GM19351 (cell line): ENCODE data around the gene MCAT.
"Not testable (repeated sequence)": the region's sequence is repeated elsewhere in the genome, so short reads cannot be mapped to it uniquely, and the experiment has no call there.

Experiments used
- ATAC-seq: cut with Tn5 transposase; IDR thresholded peaks from one replicate; pipeline ENCODE4 v1.9.1; 2021; ENCODE audit warnings: mild to moderate bottlenecking, moderate library complexity; ENCODE audit not compliant: unreplicated experiment

MCAT gene

DNA sequence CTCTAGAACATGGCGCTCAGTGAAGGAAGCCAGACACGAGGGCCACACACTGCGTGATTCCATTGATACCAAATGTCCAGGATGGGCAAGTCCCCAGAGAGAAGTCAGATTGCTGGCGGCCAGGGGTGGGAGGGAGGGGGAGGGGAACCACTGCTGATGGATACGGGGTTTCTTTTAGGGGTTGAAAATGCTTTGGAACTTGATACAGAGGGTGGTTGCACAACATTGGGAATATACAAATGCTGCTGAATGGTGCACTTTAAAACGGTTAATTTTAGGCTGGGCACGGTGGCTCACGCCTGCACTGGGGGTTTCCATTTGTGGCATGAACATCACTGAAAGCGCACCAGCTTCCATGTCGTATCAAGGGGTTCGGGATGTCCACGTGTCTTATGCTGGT, 13.2 kb upstream of the MCAT start:
- no peak for ATAC-seq

DNA sequence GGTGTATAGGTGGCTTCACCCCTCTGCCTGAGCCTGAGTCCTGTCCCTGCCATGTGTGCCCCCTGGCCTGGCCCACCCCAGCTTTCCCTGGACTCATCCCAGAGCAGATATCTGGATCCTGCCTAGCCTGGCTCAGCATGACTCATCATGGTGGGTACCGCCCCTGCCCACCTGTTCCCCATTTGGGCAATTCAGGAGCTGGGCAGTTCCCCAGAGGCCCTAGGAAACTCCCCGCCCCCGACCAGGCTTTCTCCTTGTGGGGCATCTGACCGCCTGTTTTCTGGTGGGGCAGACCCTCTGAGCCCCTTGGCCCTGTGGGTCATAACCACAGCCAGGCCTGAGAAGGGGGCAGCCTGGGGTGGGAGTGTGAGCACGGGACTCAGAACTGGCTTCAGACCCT, 12.6 kb upstream of the MCAT start:
- no peak for ATAC-seq

DNA sequence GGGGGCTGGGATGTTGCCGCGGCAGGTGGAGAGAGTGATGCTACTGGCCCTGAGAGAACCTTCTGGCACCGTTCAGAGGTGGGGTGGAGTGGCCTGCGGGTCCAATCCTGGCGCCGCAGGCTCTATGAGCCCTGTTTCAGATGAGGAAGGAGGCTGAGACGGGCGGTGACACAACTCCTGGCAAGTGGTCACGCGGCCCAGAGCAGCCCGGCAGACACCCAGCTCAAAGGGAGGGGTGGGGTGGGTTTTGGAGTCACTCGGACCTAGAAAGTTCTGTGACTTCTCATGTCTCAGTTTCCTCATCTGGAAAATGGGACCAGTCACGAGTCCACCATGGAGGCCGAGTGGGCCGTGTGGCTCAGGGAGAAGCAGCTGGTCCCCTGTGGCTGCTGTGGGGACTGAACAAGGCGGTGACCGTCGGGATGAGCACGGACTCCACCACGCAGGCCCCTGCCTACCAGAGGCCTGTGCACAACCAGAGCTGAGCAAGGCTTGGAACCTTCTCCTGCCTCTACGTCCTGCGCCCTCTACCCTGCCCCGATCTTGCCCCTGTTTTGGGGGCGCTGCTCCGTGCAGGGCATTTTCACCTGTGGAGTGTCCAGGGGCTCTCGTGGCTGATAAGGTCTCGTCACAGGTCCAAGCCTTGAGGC, 11.8 kb upstream of the MCAT start:
- ATAC-seq = no peak

DNA sequence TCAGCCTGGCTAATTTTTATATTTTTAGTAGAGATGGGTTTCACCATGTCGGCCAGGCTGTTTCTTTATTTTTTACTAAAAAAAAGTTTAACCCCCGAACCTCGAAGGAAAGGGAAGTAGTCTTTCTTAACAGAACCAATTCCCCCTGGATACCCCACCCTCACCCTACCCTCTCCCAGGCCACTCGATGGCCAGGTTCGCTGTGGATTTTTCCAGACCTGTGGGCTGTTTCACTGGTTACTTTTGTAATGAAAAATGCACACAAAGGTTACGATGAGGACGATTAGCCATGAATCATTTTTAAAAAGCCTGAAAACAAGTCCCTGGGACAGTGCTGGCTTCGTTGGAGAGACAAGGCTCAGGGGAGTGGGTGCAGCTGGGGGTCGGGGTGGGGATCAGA, 10.7 kb upstream of the MCAT start:
- no peak for ATAC-seq

DNA sequence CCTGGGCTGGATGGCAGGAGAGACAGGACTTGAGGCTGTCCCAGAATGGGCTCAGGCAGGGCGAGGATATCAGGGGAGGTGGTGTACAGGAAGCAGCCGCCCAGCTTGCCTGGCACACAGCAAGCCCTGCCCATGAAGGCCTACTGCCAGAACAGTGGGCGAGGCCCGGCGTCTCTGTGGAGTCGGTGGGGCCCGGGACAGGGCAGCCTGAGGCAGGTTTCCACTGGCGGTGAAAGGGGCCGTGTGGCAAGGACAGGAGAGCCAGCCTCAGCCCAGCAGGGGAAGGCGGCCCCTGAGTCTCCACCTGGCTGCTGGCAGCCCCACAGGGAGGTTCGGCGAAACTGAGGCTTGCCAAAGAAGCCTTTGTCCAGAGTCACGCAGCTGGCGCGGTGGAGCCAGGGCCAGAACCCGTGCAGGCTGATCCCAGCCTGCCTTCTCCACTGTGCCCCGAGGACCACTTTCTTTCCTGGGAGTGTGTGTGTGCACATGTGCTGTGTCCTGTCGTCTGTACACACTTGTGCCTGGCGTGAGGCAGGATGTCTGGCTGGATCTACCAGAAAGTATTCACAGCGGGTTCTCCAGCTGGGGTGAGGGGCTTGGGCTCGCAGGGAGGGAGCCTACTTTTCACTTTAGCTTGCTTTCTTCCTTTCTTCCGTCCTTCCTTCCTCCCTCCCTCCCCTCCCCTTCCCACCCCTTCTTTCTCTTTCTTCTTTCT, 9.3 kb upstream of the MCAT start:
- no peak for ATAC-seq

DNA sequence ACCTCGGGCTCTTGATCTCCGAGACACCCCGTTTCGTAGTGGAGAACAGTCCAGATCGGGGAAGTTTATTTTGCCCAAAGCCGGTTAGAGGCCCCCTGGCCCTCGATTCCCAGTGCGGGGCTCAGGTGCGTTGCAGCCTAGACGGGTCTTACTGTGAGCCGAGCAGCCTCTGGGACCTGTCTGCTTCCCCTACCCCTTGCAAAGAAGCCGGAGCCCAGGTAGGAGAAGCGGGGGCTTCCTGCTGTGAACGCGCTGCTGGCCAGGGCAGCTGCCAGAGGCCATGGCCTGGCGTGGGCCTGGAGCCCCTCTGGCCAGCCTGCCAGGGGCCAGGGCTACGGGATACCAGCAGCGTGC, 8.8 kb upstream of the MCAT start:
- no peak for ATAC-seq

DNA sequence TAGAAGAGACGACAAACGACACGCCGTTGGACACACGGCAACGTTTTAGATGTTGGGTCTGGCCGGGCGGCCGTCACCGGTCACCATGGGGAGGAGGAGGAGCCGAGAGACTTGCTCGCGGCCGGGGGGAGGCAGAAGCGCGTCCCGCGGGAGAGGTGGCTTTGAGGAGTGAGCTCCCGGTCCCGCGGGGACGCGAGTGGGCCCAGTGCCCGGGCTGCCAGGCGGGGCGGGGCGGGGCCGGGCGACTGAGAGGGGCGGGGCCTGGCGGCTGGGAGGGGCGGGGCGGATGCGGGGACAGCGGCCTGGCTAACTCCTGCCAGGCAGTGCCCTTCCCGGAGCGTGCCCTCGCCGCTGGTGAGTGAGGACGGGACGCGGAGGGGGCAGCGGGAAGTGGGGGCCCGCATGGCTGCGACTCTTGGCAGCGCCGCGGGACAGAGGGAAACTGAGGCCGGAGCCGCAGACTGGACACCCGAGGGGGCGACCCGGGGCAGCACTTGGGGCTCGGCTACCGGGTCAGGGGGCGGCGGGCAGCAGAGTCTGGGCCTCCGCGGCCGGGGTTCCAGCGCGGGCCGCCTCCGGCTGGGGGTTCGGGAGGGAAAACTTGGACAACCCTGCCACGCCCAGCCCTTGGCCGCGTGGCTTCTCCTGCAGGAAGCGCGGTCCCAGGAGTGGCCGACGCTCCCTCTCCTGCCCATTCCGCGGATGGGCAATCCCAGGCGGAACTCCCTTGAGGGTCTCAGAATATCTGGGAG, 8.2 kb upstream of the MCAT start, which contains the start of gene TSPO:
Gene TSPO (plus strand): TSS at position 309 of the 752 bp plus-strand sequence. CDS start 7,680 bp downstream, outside the sequence.
- ATAC-seq = no peak

DNA sequence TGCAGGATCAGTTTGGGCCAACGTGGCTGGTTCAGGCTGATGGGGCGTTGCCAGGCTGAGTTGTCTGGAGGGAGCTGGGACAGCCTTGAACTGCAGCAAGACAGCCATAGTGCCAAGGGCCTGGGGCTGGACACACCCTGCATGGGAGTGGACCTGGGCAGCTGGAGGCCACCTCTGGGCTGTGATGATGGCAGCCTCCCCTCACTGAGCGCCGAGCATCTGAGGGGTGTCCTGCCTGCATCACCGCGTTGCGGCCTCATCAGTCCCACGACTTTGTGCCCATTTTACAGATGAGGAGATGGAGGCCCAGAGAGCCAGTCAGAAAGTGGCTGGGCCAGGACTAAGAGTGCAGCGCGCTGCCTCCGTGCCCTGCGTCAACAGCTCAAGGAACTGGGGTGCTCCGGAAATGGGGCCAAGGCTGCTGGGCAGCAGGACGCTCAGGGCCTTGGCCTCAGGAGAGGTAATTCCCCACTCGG, 7.6 kb upstream of the MCAT start:
- no peak for ATAC-seq

DNA sequence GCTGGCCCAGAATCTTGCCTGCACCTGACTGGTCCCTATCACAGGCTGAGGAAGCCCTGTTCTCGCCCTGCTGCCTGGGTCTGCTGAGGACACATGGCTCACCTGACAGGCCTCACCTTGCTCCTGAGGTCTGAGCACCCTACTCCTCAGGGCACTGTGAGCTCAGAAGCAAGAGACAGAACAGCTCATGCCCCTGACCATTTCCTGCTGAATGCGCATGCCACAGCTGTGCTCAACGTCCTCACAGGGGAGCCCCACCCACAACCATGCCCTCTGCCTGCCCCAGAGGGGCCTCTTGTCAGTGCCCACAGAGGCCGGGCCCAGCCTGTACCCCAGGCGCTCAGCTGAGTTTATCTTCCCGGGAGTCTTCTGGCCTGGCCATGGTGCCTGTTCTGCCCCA, 5.4 kb upstream of the MCAT start:
- ATAC-seq = no peak

DNA sequence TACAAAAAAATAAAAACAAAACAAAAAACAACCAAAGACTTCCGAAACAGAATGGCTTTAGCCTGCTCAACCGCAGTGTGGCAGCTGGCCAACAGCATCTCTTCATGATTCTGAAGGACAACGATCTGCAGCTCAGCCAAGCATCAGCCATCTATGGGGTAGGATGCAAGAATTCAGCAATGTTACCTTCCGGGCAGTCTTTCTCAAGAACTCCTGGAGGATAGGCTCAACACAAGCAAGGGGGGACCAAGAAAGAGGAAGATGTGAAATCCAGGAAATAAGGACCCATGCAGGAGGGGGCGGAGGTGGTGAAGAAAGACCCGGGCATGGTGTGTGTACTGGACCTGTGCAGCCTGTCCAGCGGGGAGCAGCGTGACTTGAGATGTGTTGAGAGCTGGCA, 4.6 kb upstream of the MCAT start:
- no peak for ATAC-seq

DNA sequence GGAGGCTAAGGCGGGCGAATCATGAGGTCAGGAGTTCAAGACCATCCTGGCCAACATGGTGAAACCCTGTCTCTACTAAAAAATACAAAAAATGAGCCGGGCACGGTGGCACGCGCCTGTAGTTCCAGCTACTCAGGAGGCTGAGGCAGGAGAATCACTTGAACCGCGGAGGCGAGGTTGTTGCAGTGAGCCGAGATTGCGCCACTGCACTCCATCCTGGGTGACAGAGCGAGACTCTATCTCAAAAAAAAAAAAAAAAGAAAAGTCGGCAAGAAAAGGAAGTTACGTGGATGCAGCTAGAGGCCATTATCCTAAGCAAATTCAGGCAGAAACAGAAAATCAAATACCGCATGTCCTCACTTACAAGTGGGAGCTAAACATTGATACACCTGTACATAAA, 3.1 kb upstream of the MCAT start:
- not testable (repeated sequence) for ATAC-seq

DNA sequence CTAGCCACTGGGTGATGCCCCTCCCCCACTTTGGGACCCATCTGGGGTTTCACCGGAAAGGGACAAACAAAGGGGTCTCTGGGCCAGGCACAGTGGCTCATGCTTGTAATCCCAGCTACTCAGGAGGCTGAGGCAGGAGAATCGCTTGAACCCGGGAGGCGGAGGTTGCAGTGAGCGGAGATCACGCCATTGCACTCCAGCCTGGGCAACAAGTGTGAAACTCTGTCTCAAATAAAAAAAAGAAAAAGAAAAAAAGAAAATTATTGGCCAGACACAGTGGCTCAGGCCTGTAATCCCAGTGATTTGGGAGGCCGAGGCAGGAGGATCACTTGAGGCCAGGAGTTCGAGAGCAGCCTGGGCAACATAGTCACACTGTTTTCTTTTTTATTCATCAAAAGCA, 2.2 kb upstream of the MCAT start:
- not testable (repeated sequence) for ATAC-seq

DNA sequence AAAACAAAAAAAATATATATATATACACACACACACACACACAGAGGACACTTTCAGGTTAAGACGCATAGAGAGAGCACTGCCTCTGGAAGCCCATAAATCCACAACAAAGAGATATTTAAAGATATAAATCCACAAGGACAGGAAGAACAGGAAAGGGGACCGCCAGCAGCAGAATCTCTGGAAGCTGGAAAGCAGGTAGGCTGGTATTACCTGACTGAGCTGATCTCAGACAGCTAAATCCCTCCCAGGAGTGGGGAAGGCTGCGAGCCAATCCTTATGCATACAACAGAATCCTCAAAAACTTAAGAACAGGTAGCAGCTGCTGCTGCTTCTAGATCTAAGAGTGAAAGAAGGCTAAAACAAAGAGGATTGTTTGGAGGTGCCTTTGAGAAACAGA, 1.8 kb upstream of the MCAT start:
- ATAC-seq = no peak

DNA sequence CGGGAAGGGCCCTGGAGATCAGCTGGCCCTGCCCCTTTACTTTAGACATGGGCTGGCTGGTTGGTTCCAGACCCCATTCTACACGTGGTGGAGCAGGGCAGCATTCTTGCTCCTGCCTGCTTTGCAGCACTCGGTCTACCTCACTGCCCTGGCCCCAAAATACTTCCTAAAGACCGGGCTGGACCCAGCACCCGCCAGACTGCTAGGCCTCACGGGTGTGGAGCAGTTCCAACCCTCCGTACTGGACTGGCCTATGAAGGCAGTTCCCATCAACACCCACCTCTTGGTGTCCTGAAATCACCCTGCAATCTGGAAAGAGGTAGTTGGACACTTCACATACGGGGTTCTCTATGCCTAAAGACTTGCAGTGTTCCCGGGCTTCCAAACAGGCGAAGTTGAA, 6.4 kb downstream of the MCAT start:
- no peak for ATAC-seq

DNA sequence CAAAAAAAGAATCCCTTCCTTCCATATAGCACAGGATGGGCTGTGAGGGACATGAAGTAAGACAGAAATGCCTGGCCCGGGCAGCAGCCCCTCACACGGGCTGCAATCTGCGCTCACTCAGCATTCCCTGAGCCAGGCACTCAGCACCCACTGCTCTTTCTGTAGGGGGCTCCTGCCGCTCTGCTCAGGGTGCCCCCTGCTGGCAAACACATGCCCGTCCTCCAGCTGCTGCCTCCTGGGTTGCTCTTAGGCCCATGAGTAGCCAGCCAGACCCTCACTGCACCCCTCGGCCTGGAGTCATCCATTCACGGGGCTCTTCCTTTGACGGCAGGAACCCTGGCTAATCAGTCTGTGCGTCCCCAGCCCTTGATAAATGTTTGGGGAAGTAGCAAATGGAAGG, 6.9 kb downstream of the MCAT start:
- ATAC-seq = no peak

DNA sequence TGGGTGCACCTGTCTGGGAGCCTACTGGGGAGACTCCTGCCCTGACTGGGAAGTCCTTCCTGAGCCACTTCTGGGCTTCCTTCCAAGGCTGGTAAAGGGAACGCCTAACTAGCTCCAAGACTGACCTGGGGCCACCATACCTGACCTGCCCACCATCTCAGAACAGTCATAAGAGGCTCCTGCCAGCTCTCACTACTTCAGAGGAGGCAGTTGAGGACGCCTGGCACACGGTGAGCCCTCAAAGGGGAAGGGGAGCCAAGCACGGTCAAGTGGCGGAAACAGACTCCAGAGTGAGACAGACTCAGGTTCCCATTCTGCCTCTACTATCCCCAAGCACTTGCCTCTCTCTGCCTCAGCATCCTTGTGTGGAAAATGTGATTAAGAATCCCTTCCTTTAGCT, 7.6 kb downstream of the MCAT start:
- no peak for ATAC-seq

DNA sequence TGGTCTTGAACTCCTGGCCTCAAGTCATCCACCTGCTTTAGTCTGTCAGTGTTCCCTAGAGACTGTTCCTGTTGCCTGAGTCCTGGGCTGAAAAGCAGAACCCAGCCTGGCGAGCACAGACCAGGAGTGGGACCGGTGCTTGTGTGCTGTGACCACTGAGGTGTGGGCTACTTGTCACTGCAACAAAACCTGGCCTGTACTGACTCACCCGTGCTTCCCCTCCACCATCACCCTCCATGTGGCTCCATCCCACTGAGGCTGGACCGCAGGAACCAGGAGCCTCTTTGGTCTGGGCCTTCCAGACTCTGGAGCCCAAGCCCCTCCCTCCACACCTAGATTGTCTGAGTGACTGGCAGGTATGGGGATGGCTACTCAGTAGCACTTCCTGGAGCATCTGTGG, 8.6 kb downstream of the MCAT start:
- no peak for ATAC-seq

DNA sequence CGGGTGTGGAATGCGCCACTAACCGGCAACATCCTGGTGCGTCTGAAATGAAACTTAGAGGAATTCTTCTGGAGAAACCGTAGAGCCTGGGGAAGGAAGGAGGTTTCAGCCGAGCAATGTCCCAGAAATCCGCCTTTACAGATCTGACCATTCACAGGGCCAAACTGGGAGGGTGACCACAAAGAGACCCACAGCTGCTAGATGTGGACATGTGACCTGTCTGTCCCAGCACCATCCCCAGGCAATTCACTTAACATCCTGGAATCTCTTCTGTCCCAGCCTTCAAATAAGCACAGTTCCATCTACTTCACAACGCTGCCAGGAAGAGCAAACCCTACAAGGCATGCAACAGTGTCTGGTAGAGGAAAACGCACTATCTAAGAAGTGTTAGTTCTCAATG, 9.8 kb downstream of the MCAT start:
- ATAC-seq = no peak

DNA sequence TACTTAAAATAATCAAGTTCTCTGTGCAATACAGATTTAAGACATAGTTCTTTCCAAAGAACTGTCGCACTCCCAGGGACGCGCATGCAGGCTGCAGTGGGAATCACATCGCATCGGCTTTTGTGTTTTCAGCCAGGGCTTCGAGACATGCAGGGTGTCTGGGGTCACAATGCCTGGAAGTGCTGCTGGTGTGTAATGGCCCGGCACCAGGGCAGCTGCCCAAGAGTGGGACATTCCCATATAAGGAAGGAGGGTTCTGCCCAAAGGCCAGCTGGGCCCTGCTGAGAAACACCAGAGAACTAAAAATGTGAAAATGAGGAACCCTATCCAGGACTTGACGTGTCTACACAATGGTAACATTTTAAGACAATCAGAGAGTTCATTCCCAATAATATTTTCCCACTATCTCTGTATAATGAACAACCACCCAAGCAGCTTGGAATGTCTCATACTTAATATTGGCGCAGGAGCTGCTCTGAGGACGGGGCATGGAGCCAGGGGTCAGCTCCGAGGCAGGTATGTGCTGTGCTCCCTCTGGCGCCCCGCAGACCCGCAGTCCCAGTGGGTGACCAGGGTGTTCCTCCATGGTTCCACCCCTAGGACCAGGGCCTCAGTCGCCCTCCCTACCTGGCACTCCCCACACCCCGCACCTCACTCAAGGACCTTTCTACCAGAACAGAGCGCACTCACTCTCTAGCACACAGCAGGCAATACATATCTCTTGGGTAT, 11.3 kb downstream of the MCAT start:
- no peak for ATAC-seq

DNA sequence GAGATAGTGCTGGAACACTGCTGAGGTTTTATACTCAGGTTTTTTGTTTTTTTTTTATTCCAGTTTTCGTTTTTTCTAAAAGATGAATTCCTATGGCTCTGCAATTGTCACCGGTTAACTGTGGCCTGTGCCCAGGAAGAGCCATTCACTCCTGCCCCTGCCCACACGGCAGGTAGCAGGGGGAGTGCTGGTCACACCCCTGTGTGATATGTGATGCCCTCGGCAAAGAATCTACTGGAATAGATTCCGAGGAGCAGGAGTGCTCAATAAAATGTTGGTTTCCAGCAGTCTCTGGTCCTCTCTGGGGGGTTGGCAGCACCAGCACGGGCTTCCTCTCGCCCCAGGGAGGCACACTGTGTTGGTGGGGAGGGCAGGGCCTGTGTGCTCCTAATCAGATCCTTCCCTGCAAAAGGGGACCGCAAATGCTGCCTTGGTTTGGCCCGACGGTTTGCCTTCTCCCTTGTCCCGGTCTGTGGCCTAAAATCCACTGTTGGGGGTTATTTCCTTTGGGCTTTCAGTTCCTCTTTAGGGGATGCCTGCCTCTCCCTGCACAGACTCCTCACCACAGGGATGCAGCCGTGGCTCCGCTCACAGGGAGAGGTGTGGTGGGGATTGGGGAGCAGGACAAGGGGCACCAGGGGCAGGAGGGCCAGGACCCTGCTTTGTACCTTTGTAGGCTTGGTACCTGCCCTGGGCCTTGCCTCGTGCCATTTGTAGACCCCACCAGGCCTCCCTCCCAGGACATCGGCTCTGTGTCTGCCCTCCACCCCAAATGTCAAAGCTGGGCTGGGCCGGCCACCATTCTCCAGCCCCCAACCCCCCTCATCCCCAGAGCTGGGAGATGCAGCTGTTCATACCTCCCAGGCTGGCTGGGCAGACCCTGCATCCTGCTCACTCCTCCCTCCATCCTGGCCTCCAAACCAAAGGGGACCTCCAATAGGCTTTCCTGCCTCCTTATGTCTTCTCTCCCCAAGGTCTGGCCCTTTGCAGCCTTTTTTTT, 13.5 kb downstream of the MCAT start:
- ATAC-seq = no peak
